Measurements from ENCODE around the gene SLC19A2.

GRCh38 chr1:169479363-169480066 lies 6.2 kb downstream of the SLC19A2 start:
- no peak for TF ChIP-seq EZH2phosphoT487 (IDR thresholded peaks at IDR 0.05; ENCODE audit: borderline replicate concordance, low read depth, low read length)
- TF ChIP-seq, protein P1, sequence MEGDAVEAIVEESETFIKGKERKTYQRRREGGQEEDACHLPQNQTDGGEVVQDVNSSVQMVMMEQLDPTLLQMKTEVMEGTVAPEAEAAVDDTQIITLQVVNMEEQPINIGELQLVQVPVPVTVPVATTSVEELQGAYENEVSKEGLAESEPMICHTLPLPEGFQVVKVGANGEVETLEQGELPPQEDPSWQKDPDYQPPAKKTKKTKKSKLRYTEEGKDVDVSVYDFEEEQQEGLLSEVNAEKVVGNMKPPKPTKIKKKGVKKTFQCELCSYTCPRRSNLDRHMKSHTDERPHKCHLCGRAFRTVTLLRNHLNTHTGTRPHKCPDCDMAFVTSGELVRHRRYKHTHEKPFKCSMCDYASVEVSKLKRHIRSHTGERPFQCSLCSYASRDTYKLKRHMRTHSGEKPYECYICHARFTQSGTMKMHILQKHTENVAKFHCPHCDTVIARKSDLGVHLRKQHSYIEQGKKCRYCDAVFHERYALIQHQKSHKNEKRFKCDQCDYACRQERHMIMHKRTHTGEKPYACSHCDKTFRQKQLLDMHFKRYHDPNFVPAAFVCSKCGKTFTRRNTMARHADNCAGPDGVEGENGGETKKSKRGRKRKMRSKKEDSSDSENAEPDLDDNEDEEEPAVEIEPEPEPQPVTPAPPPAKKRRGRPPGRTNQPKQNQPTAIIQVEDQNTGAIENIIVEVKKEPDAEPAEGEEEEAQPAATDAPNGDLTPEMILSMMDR (conservative IDR thresholded peaks at IDR 0.05; ENCODE audit: low read length) = no peak

Measured in OCI-LY7 (cell line).